NCI-H1436 treated with DMSO at 0.1 percent for 48 hours (cell line): ENCODE measurements around the gene PDE4B.

Source experiments
- DNase-seq: peaks from one replicate; lab custom pipeline; 2025; lab: John Stamatoyannopoulos, UW

PDE4B gene

DNA sequence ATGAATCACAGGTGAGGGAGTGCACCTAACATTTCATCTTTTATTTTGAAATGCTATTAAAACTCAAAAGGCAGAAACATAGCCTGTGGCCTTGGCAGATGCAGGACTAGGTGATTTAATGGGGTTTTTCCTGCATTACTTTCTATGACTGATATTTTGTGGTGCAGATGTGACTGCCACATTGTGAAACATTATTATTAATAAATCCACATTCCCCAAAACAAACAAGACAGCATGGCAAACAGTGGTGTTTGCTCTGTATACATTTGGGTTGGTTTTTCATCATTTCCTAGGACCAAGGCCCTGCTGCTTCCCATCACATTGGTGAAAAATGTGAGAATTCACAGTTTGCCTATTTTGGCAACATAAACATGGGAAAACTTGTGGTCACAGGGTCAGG is 493.6 kb downstream of the PDE4B start:
- no peak for DNase-seq

DNA sequence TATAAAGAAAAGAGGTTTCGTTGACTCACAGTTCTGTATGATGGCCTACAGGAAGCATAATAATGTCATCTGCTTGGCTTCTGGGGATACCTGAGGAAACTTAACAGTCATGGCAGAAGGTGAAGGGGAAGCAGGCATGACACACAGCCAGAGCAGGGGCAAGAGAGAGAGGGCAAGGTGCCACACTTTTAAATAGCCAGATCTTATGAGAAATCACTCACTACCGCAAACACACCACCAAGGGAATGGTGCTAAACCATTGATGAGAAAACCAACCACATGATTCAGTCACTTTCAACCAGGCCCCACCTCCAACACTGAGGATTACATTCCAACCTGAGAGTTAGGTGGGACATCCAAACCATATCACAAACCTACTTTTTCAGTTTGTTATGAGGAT is 495.4 kb downstream of the PDE4B start:
- no peak for DNase-seq

DNA sequence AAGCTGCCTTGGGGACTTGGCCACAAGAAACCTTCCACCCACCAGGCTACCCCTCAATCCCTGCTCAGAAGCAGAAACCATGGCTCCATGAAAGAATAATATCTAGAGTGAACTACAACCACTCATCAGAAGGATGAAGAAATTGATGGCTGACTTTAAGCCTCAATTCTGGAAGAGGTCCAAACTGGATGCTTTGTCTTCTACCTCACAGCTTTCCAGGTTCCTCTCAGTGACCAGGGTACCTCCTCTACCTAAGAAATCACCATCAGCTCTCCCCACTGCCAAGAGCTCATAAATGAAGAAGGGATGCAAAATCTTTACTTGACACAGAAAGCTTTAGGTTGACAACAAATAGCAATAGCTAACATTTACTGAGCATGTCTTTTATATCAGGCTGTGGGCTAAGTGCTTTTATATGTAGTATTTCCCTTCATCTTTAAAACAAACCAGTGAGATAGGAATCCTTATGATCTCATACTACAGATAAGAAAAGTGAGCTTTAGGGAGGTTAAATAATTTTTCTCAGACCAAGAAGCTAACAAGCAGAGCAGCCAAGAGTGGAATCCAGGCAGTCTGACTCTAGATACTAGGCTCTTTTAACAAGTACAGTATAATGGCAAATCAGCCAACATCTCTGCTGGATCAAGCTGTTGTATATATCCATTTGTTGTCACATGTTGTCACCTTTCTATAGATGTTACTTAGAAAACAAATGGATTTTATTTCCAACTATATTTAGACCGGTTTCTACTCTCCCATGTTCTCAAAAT is 498.3 kb downstream of the PDE4B start:
- DNase-seq = no peak

DNA sequence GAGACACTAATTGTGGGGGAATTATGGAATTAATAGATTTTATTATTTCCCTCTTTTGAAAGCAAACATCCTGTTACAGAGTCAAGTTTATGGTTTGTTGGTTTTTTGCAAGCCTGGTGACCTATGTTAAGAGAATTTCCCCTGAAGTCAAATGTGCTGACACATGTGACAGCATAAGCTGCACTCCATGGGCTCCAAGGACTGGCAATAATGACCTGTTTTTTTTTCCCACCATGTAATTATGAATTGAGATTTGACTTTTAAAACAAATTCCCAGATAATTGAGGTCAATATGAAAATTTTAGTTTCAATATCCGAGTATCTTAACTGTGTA is 498.8 kb downstream of the PDE4B start:
- DNase-seq = no peak

DNA sequence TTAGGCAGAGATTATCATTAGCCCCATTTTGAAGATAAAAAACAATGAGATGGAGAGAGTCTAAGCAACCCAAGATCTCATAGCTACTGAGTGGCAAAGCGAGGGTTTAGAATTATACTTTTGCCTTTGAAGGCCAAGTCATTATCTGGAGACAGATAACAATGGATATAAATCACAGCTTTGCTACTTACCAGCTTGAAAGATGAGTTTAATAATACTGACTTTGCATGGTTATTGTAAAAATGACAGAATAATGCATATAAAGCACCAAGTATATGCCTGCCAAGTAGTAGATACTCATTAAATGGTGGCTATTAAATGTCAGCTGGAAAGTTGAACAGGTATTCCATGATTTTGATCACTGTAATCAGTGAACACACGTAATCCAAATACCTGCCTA is 499.6 kb downstream of the PDE4B start:
- DNase-seq = no peak

DNA sequence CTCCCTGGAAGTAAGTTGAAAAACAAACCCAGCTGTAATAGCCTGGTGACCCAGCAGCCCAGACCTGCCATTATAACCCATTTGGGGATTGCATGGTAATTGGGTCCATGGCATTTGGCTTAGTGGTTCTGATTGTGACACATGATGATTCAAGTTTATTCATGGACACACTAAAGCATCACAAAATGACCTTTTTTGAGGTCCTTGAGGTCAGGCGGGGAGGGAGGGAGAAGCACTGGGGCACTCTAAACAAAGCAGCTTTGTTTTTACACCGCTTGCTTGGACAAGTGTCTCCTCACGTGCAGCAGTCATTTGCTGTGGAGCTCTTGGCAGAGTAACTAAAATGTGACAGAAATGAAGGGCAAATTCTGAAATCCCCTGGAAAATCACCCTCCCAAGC is 500.2 kb downstream of the PDE4B start:
- no peak for DNase-seq

DNA sequence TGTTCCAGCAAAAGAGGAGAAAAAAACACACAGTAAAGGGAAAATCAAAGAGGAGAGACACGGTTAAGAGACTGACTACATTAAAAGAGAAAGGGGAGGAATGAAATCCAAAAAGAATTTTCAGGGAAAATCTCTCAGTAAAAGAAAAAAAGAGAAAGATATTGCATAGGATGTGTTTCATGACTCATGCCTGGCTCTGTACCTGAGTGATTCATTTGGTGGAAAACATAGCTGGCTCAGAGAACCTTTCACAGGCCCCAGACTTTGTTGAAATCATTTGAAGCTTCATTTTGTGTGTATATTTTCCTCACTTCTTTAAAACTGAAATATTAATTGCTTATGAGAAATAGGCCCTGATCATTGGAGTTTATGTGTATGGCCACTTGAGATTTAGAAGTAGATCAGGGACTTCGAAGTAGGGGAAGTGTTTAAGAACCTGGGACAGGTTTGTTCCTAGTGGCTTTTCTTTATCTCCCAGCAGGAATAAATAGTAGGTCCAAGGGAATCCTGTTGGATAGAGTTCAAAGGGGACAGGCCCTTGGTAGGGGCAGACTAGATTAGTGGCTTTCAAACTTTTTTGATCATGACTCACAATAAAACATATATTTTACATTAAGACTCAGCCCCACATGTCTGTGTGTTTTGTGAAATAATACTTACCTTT is 502.1 kb downstream of the PDE4B start:
- no peak for DNase-seq

DNA sequence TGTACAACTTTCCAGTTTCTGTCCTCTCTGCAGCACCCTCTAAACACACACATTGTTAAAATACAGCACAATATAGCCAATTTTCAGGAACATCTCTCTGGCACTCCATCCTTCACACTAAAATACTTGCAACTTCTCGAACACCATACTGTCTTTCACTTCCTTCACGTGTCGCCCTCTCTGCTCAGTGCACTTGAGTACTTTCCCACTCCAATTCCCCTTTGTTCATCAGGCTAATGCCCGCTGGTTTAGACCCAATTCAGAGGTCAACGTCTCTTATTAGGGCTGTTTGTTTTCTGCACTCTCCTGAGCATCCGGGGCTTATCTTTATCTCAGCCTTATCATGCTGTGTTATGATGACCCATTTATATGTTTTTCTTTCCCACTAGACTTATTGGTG is 503.1 kb downstream of the PDE4B start:
- no peak for DNase-seq

DNA sequence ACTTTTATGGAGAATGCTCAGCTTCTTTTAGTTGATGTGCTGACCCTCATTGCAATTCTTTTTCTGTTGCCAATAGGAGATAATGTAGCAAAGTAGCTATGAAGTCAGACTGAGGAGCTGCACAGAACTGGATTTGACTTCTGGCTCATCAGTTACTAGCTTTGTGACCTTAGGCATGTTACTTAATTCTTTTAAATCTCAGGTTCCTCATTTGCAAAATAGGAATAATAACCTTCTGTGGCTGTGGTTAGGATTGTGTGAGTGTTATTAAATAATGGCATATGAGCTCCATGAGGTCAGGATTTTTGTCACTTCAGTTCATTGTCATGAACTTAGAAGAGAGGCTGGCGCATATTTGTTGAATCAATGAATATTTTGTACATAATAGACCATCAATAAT is 503.7 kb downstream of the PDE4B start:
- no peak for DNase-seq

DNA sequence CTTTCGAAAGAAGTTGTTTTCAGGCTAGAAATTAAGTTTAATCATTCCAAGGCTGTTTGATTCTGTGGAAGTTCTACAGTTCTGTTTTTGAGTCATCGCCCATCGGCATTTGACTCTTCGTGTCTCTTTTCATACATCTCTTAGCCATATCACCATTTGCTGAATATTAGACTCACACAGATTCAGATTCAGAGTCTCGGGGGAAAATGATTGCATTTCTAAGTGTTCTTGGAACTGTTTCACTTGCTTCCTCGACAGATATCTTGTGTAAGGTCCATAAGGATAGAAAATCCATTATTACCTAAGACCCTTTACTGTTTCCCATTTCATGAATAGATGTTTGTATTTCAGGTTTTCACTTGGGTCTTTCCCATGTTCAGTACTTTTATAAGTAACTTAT is 504.3 kb downstream of the PDE4B start:
- DNase-seq = no peak

DNA sequence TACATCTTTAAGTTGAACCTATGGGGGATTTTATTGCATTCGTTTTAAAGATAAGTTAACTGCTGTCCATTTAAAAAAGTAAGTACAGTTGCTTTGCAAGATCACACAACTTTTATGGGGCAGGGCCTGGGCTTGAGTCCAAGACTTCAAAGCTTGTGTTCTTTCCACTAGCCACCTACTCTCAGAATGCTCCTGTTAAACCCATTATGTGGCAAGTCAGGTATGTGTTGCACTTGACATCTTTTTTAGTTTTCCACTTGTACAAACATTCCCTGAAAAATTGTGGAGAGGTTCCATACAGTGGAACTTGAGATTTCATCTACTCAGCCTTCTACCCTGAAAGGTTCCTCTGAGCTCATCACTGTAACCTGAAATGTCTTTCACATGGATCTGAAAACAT is 505.8 kb downstream of the PDE4B start:
- no peak for DNase-seq

DNA sequence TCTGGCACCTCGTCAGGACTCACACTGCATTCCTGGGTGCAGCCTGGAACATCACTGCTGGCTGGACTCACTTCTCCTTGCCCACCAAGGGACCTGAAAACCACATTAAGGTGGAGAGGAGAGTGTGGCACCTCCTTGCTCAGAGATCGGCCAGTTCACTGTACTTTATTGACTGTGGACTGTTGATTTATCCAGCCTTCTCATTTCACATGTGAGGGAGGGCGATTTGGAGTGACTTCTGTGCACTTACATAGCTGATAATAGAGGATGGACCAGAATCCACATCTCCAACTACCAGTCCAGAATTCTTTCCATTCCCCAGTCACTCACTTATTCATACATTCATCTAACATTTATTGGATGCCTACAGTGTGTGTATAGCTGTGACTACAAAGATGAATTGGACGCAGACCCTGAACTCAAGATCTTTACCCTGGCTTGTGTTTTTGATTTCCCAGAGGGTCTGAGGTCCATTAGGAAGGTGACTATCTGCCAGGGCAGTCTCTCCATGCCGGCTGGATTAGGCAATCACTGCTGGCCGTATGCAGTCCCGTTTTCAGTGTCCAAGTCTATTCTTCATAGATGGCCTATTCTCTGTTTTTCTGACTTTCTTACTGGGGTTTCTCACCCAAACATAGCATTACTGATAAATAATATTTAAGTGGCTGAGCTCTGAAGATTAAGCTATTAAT is 507.7 kb downstream of the PDE4B start:
- no peak for DNase-seq

DNA sequence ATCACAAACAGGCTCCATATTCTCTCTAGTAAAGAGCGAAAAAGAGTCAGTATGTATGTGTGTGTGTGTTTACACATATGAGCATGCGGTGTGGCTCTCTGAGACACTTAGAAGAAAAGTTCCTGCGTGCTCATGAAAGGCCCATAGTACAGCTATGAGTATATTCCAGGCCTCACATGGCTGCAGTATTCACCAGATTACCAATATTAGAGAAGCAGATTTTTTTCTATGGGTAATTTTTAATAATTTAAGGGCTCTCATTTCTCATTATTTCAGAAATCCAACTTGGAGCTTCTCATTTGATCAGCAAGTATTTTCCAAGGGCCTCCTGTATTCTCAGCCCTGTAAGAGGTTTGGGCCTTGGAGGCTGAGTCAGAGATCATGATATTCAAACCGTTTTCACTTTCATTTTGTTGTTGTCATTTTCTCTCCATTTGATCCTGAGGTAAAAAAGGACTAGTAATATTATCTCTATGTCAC is 508.3 kb downstream of the PDE4B start:
- DNase-seq = no peak

DNA sequence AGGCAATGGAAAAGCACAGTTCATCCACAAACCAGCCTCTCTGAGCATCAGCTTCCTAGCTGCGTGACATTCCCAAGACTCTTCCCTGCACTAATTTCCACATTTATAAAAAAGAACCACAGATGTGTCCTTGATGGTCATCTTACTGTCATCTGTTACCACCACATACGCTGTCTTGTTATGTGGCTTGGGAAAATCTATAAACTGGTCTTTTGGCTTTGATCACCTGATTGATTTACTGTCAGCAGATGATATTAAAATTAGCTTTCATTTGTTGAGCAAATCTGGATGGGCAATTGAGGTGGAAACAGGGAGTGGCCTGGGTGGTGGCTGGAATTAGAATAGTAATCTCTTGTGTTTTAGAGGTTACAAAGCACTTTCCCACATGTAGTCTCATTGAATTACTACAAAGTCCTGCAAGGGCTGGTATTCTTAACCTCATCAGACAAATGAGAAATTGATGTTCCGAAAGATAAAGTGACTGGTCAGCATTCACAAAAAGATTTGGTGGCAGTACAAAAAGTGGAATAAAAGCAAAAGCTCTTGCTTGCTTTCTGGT is 509.6 kb downstream of the PDE4B start:
- no peak for DNase-seq

DNA sequence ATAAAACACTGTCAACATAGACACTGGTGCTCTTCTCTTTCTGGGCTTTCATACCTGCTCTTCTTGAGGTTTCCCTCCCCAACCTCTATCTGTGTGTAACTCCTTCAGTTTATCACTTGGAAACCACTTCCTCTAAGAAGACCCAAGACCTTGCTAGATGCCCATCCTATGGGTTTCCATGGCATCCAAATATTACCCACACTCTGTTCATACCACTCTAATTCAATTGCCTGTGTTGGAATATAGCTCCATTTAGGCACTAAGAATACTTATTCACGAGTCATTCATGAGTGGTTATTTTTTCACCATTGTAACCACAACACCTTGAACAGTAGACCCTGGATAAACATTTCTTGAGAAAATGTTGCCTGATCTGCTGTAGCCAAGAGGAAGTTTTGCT is 510.1 kb downstream of the PDE4B start:
- DNase-seq = no peak

DNA sequence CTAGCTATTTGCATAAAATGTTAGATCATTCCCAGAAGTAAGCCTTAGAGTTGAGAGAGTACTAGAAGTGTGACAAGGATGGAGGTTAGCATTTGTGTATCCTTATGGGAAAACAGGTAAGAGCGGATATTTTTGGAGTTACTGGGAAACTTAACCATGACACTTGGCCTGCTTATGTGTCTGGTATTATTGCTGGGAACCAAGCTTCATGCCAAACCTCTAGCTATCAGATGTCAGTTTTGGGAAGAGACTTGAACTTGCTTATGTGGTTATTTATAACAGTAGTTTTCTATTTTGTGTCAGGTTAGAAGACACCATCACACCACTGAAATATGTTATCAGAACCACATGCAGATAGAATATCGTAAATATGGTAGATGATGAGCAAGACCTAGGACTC is 511.0 kb downstream of the PDE4B start:
- no peak for DNase-seq

DNA sequence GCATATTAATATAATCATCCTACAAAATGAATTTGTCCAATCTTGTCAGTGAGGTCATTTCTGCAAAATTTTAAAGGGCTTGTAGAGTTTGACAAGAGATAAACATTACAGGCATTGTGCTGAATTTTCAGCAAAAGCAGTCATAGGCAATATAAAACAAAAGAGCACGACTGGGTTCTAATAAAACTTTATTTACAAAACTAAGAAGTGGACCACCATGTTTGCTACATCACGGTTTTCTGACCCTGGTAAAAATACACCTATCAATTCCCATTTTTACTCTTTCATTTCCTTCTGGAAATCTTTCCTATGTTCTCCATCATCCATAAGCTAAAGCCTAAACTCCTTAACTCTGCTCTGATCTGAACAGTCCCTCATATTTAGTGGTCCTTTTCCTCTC is 511.4 kb downstream of the PDE4B start:
- DNase-seq = no peak

DNA sequence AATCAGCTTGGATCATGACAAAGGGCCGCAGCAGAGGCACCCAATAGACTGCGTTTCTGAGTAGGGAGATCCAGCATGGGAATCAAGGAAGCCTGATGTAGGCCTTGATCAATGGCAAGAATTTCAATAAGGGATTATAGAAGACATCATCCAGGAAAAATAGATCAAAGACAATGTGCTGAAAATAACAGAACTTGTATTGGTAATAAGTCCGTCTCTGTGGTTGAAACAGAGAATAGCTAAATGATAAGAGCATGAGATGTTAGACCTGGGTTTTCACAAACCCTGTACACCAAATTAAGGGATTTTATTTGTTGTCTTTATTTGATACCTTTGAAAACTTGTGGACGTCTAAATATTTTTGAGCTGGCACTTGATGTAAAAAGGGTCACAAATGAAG is 513.2 kb downstream of the PDE4B start:
- DNase-seq = no peak

DNA sequence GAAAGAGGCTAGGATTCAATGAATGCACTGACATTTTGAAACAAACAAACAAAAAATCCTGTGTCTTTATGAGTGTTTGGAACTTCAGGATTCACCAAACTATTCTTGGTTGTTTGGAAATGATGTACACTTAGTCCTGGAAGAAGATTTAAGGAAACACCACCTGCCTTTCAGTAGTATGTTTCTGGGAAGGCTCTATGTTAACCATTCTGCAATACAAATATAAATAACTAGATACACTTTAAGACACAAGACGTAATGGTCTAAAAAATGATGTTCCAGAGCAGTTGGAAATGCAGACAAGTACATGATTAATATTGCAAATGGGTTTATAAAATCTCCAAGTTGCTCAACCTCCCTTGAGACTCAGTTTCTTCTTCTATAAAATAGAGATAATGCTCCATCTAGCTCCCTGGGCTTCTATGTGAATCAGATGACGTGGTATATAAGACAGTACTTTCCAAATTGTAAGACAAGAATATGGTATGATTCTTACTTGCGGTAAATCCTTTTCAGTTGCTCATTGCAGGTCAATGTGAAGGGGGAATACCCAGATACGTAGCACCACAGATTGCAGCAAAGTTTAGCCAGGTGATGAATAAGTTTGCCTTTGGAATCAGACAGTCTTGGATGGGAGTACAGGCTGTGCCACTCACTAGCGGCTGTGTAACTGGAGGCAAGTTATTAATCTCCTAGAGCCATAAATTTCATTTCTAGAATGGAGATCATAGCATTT is 516.5 kb downstream of the PDE4B start:
- no peak for DNase-seq

DNA sequence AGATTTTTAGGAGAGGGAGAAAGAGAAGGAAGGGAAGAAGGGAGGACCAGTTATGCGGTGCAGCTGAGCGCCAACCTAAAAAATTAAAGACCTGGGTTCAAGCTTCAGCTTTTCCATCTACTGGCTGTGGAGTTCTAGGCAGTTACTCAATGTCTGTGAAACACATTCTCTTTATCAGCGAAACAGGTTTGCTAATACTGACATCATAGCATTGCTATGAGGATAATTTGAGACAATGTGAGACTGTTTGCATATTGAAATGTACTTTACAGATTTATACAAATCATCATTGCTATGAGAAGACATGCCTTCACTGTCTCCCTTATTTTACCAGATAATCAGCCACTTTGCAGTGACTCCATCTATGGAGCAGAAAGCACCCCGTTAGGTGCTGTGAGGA is 518.4 kb downstream of the PDE4B start:
- DNase-seq = no peak

DNA sequence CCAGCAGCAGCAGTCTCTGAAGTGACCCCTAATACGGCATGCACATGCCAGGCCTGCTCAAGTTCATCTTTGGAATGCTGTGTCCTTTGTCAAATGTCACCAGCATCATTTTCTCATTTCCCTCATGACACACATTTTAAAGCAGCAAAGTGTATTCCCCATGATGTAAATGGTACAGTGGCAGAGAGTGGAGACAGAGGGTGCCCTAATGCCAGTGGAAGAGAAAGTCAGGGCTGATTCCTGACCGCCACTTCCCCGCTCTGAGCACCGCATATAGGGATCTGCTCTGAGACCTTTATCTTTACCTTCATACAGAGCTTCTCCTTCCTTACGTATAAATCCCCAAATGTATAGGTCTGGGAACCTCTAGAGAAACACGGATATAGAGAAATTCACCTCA is 518.9 kb downstream of the PDE4B start:
- no peak for DNase-seq

DNA sequence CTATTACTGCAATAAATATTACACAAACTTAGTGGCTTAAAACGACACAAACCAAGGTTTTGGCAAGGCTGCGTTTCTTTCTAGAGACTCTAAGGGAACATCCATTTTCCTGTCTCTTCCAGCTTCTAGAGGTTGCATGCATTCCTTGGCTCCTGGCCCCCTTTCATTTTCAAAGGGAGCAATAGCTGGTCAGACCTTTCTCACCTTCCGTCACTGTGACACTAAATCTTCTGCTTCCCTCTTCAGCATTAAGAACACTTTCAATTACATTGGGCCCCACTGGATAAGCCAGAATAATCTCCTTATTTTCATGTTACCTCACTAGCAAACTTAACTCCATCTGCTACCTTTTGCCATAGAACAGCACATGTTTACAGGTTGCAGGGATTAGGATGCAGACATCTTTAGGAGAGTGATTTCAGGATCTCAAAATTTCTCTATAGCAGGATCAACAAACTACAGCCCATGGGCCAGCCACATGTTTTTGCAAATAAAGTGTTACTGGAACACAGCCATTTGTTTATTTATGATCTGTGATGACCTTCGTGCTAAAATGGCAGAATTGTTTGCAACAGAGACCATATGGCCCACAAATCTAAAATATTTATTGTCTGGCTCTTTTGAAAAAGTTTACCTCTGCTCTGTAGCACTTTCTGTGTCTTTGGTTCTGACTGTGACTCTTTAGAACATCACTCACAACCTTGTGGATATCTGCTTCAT is 519.7 kb downstream of the PDE4B start:
- DNase-seq = no peak
